ENCODE results near the gene CRACDL. TPM values are rescaled to one million over a fixed set of nuclear protein-coding genes. Genes with fewer than 3 reads are reported as not detected.

CRACDL gene
- total RNA-seq, 2 experiments from 2014 or later, result 0.36 to 1.5 TPM

DNA sequence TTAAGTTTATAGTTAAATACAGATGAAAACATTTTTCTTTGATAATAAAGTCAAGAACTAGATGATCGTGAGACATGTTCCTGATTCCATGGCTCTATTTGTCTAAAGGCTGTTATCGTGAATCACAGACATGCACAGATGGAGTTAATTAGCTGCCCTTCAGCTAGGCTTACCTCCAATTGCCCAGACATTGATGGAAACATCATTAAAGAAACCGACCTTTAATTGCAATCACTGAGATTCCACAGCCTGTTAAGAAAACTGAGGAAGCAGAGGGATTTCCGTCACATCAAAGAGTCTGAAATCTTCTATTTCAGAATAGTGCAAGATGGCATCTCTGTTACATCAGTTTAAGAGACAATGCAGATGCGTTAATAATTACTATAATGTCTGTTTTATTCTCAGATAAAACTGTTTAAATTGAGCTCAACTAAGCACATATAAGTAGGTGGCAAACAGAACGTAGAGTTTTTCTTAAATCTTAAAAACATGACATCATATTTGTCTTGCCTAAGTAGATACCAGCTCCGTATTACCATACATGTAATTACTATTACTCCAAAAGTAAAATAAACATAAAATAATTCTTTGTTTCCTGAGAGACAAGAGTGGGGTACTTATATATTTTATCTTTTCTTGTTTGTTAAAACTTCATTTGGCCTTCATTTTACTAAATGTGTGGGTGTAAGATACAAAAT, 23.9 kb upstream of the CRACDL start:
- Histone ChIP-seq H3K36me3 (ENCODE audit: insufficient read depth, low read length) (no peaks in the 10 kb centered on the region), H3K4me1 (ENCODE audit: insufficient read depth, low read length) (no peaks in the 10 kb centered on the region), H3K27ac (ENCODE audit: low read depth in 1 of 2, low read length in 2 of 2) (no peak overlapping the region), H3K4me3 (ENCODE audit: low read length) (no peak overlapping the region), H3K9me3 (ENCODE audit: control insufficient read depth in 1 of 2, insufficient read depth in 1 of 2, low read length in 2 of 2) (peaks cover 0 to 4% of the 10 kb centered on the region in 2 experiments), H3K27me3 (ENCODE audit: control insufficient read depth in 1 of 2, insufficient read depth in 2 of 2, low read length in 2 of 2) (no peaks in the 10 kb centered on the region)
- no peaks in the 10 kb centered on the region for H3K4me1 Mint-ChIP-seq (ENCODE audit: low read depth)
- H3K36me3 Mint-ChIP-seq (ENCODE audit: low read depth), result no peaks in the 10 kb centered on the region
- ATAC-seq (ENCODE audit: poor library complexity), result no peak
- peaks cover 20% of the 10 kb centered on the region for H3K9me3 Mint-ChIP-seq
- no peak overlapping the region for H3K4me3 Mint-ChIP-seq
- intact Hi-C loops (cut with DNase I, micrococcal nuclease), result no loop called here
- peaks cover 7% of the 10 kb centered on the region for H3K27me3 Mint-ChIP-seq
- ChIA-PET CTCF (no interaction called here), POLR2A (no interaction called here)
- TF ChIP-seq, protein P1, sequence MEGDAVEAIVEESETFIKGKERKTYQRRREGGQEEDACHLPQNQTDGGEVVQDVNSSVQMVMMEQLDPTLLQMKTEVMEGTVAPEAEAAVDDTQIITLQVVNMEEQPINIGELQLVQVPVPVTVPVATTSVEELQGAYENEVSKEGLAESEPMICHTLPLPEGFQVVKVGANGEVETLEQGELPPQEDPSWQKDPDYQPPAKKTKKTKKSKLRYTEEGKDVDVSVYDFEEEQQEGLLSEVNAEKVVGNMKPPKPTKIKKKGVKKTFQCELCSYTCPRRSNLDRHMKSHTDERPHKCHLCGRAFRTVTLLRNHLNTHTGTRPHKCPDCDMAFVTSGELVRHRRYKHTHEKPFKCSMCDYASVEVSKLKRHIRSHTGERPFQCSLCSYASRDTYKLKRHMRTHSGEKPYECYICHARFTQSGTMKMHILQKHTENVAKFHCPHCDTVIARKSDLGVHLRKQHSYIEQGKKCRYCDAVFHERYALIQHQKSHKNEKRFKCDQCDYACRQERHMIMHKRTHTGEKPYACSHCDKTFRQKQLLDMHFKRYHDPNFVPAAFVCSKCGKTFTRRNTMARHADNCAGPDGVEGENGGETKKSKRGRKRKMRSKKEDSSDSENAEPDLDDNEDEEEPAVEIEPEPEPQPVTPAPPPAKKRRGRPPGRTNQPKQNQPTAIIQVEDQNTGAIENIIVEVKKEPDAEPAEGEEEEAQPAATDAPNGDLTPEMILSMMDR (IDR thresholded peaks at IDR 0.05), result no peak
- no peak for DNase-seq
- no peak overlapping the region for H3K27ac Mint-ChIP-seq

- no peaks in the 10 kb centered on the region for H3K36me3 ChIP-seq (ENCODE audit: insufficient read depth, low read length)
- no peaks in the 10 kb centered on the region for H3K4me1 Mint-ChIP-seq (ENCODE audit: low read depth)
- intact Hi-C loops (cut with DNase I, micrococcal nuclease), result no loop called here
- H3K27me3 ChIP-seq (ENCODE audit: control insufficient read depth in 1 of 2, insufficient read depth in 2 of 2, low read length in 2 of 2), result peaks cover 0 to 11% of the 10 kb centered on the region in 2 experiments
- H3K27ac Mint-ChIP-seq, result no peak overlapping the region
- no peak overlapping the region for H3K27ac ChIP-seq (ENCODE audit: low read depth in 1 of 2, low read length in 2 of 2)
- ChIA-PET POLR2A (no interaction called here), CTCF (no interaction called here)
- TF ChIP-seq, protein P1 (IDR thresholded peaks at IDR 0.05), result no peak
- no peak for DNase-seq
- H3K36me3 Mint-ChIP-seq (ENCODE audit: low read depth), result no peaks in the 10 kb centered on the region
- H3K4me1 ChIP-seq (ENCODE audit: insufficient read depth, low read length), result no peaks in the 10 kb centered on the region
- ATAC-seq (ENCODE audit: poor library complexity), result no peak
- peaks cover 45% of the 10 kb centered on the region for H3K27me3 Mint-ChIP-seq
- no peaks in the 10 kb centered on the region for H3K9me3 Mint-ChIP-seq
- H3K9me3 ChIP-seq (ENCODE audit: control insufficient read depth in 1 of 2, insufficient read depth in 1 of 2, low read length in 2 of 2), result no peaks in the 10 kb centered on the region
- H3K4me3 ChIP-seq (ENCODE audit: low read length), result no peak overlapping the region
- no peak overlapping the region for H3K4me3 Mint-ChIP-seq
These were observed 16.9 kb upstream of the CRACDL start for GRCh38 chr2:98952966-98953365.

- H3K36me3 ChIP-seq (ENCODE audit: insufficient read depth, low read length), result no peaks in the 10 kb centered on the region
- H3K9me3 Mint-ChIP-seq, result no peaks in the 10 kb centered on the region
- TF ChIP-seq, protein P1 (IDR thresholded peaks at IDR 0.05), result no peak
- no peaks in the 10 kb centered on the region for H3K4me1 Mint-ChIP-seq (ENCODE audit: low read depth)
- H3K36me3 Mint-ChIP-seq (ENCODE audit: low read depth), result no peaks in the 10 kb centered on the region
- ATAC-seq (ENCODE audit: poor library complexity) (no peak), DNase-seq (no peak)
- intact Hi-C loops (cut with DNase I, micrococcal nuclease), result no loop called here
- ChIA-PET POLR2A (interaction anchor here (0.7 kb wide), 1 partner anchor 82 kb away, joined by 3 read pairs; no protein-coding TSS in a partner anchor), CTCF (no interaction called here)
- H3K4me3 Mint-ChIP-seq, result no peak overlapping the region
- H3K4me1 ChIP-seq (ENCODE audit: insufficient read depth, low read length), result no peaks in the 10 kb centered on the region
- no peak overlapping the region for H3K27ac Mint-ChIP-seq
- no peaks in the 10 kb centered on the region for H3K9me3 ChIP-seq (ENCODE audit: control insufficient read depth in 1 of 2, insufficient read depth in 1 of 2, low read length in 2 of 2)
- H3K27ac ChIP-seq (ENCODE audit: low read depth in 1 of 2, low read length in 2 of 2), result no peak overlapping the region
- H3K27me3 Mint-ChIP-seq, result peaks cover 38% of the 10 kb centered on the region
- peaks cover 0 to 11% of the 10 kb centered on the region in 2 experiments for H3K27me3 ChIP-seq (ENCODE audit: control insufficient read depth in 1 of 2, insufficient read depth in 2 of 2, low read length in 2 of 2)
- H3K4me3 ChIP-seq (ENCODE audit: low read length), result no peak overlapping the region
These were observed 13.1 kb upstream of the CRACDL start for GRCh38 chr2:98948956-98949739.

Measured in CD4-positive, alpha-beta T cell (primary cell).